GM21447 (cell line): ENCODE results near the gene EFNA2.
A peak's percentile ranks its signal among the peaks of the same experiment; 100 is the strongest.
"Not testable (repeated sequence)": the region's sequence is repeated elsewhere in the genome, so short reads cannot be mapped to it uniquely, and the experiment has no call there.

Source experiments
- ATAC-seq: cut with Tn5 transposase; IDR thresholded peaks from one replicate; pipeline ENCODE4 v1.9.1; 2021; ENCODE audit not compliant: unreplicated experiment

EFNA2 gene

GRCh38 chr19:1285737-1286360 is at the start of gene EFNA2:
TSS of gene EFNA2 (plus strand) at chr19:1285873. CDS start at chr19:1286169, 296 bp downstream.
- ATAC-seq = no peak

GRCh38 chr19:1236576-1236975 is 49.1 kb upstream of the EFNA2 start:
- ATAC-seq = no peak

- ATAC-seq = no peak
Observed at GRCh38 chr19:1237027-1237659, 48.5 kb upstream of the EFNA2 start.

GRCh38 chr19:1237754-1238368 is 47.8 kb upstream of the EFNA2 start, which contains the start of gene CBARP:
TSS of gene CBARP (minus strand) at chr19:1238005. CDS start at chr19:1236100, 1,905 bp downstream.
- no peak for ATAC-seq

- no peak for ATAC-seq
Observed at GRCh38 chr19:1238369-1239303, 47.0 kb upstream of the EFNA2 start.

- ATAC-seq = no peak
Observed at GRCh38 chr19:1239420-1239795, 46.3 kb upstream of the EFNA2 start.

- no peak for ATAC-seq
Observed at GRCh38 chr19:1239796-1240737, 45.6 kb upstream of the EFNA2 start.

GRCh38 chr19:1240925-1241324 is 44.7 kb upstream of the EFNA2 start:
- ATAC-seq = no peak

- peak; percentile 55 for ATAC-seq
Observed at GRCh38 chr19:1241417-1242095, 44.1 kb upstream of the EFNA2 start, which contains the start of gene ATP5F1D. TSS of gene ATP5F1D (plus strand) at chr19:1241751. CDS start at chr19:1241851, 100 bp downstream.

GRCh38 chr19:1243768-1244692 is 41.6 kb upstream of the EFNA2 start:
- ATAC-seq = no peak

GRCh38 chr19:1244693-1245451 is 40.8 kb upstream of the EFNA2 start:
- no peak for ATAC-seq

GRCh38 chr19:1245494-1246264 is 40.0 kb upstream of the EFNA2 start:
- no peak for ATAC-seq

GRCh38 chr19:1246265-1247087 is 39.2 kb upstream of the EFNA2 start:
- ATAC-seq = not testable (repeated sequence)

- ATAC-seq = no peak
Observed at GRCh38 chr19:1247748-1248138, 37.9 kb upstream of the EFNA2 start.

GRCh38 chr19:1248139-1248785 is 37.4 kb upstream of the EFNA2 start, which contains the start of gene MIDN:
TSS of gene MIDN (plus strand) at chr19:1248583. CDS start at chr19:1250297, 1,714 bp downstream.
- ATAC-seq = peak; percentile 11
